GM18873 (cell line): Measurements from ENCODE around the gene MRGPRF.
A peak's percentile ranks its signal among the peaks of the same experiment; 100 is the strongest.

Source experiments
- ATAC-seq: cut with Tn5 transposase; IDR thresholded peaks from one replicate; pipeline ENCODE4 v1.9.1; 2021; ENCODE audit warnings: mild to moderate bottlenecking, moderate library complexity, moderate number of reproducible peaks; ENCODE audit not compliant: unreplicated experiment, low FRiP score

MRGPRF gene

GRCh38 chr11:69051381-69052342 lies 38.6 kb upstream of the MRGPRF start:
- no peak for ATAC-seq

- ATAC-seq, result no peak
Measured at GRCh38 chr11:69050592-69051380, 37.7 kb upstream of the MRGPRF start.

- ATAC-seq, result no peak
Measured at GRCh38 chr11:69049490-69049867, 36.4 kb upstream of the MRGPRF start.

DNA sequence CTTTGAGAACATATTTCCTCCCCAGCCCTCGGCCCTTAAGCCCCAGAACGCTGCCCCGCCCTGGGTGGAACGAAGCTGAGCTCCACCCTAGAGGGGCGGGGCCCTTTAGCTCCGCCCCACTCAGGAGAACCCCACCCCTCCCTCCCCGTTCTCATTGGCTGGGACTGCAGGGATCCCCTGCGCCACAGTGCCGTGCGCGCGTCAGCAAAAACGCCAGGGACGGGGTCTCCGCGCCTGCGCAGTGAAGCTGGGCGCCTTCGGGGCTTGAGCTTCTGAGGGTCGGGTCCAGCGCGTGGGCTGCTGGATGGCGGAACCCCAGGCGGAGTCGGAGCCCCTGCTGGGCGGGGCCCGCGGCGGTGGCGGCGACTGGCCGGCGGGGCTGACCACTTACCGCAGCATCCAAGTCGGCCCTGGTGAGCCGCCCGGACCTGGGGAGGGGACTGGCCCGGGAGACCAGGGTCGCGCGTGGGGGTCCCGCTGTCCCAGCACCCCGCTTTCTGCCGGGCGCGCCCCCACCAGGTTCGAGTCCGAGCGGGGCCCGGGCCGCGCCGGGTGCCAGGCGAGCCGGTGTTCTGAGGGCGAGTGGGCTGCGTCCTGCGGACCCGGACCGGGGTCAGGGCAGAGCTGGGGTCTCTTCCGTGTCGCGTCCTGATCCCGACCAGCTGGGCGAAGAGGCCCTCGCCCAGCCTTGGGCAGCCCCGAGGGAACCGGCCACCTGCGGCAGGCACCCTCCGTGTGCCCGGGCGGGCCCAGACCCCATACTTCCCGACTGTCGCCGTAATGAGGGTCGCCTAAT lies 35.8 kb upstream of the MRGPRF start, which contains the start of gene TPCN2:
TPCN2 (plus strand) TSS at position 239 of the 796 bp plus-strand sequence; CDS start at position 305, 66 bp downstream.
- peak; percentile 62 for ATAC-seq

- no peak for ATAC-seq
Measured at GRCh38 chr11:69048031-69048693, 35.1 kb upstream of the MRGPRF start.

DNA sequence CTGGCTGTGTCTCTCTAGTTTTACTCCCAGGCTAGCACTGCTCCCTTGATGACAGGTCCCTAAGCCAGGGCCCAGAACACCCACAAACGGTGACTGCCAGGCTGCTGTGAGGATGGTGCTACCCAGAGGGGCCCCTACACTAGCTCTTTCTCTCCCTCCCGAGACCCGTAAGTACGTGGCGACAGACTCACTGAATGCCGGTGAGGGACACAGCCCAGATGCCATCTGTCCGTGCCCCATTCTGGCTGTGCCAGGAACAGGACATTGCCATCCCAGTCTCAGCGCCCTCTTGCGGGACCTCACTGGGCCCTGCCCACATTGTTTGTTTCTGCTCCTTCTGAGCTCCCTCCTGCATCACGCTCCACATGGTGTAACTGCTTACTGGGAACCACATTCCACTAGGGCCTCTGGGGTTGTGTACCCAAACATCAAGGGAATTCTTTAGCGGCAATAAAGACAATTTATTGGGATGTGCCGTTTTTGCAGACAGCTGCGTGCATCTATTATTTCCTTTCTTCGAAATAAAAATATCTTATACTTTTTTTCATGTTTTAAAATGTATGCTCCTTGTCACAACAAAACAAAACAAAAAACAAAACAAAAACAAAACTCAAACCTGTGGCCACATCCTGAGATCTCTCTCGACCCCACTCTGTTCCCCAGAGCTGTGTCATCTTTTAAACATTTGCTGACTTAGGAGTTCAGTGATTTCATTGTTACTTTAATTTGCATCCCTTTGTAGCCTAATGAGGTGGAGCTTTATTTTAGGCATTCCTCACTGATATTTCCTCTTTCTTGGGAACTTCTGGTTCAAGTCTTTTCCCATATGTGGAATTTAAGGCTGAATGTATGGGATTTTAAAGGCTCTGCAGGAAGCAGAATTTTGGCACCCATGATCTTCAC lies 31.3 kb upstream of the MRGPRF start:
- no peak for ATAC-seq

- ATAC-seq, result no peak
Measured at GRCh38 chr11:69041516-69041915, 28.5 kb upstream of the MRGPRF start.

DNA sequence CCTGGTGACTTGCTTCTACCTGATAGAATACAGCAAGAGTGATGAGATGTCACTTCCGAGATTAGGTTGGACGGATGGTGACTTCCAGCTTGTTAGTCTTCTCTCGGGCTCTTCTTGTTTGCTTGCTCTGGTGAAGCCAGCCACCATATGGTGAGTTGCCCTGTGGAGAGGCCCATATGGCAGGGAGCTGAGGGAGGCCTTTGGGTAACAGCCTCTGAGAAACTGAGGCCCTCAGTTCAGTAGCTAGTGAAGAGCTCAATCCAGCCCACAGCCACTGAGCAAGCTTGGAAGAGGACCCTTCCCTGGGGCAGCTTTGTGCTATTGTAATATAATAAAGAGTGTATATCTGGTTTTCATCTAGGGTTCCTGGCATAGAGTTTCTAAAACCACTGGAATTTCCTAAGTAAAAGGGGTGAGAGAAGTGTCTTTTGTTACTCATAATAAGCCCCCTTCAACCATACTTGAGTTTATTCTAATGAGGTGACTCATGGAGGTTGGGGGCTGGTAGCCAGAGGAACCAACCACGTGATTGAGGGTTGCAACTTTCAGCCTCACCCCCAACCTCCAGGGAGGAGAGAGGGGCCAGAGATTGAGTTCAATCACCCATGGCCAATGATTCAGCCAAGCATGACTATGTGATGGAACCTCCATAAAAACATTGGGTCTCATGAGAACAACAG lies 27.7 kb upstream of the MRGPRF start:
- no peak for ATAC-seq

GRCh38 chr11:69040051-69040450 lies 27.0 kb upstream of the MRGPRF start:
- no peak for ATAC-seq

DNA sequence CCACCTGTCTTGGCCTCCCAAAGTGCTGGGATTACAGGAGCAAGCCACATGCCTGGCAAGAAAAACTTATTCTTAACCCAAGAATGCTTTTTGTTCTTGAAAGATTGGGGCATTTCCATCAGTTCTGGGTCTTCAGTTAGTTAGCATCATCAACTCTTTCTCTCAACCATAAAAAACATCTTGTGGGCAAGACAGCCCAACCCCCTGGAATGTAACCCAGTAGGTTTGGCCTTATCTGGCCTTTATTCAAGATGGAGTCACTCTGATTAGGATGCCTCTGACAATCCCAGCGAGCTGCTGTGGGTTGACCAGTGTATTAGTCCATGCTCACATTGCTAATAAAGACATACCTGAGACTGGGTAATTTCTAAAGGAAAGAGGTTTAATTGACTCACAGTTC lies 26.5 kb upstream of the MRGPRF start:
- no peak for ATAC-seq

- no peak for ATAC-seq
Measured at GRCh38 chr11:69037544-69037943, 24.5 kb upstream of the MRGPRF start.

- ATAC-seq, result no peak
Measured at GRCh38 chr11:69037074-69037473, 24.0 kb upstream of the MRGPRF start.

DNA sequence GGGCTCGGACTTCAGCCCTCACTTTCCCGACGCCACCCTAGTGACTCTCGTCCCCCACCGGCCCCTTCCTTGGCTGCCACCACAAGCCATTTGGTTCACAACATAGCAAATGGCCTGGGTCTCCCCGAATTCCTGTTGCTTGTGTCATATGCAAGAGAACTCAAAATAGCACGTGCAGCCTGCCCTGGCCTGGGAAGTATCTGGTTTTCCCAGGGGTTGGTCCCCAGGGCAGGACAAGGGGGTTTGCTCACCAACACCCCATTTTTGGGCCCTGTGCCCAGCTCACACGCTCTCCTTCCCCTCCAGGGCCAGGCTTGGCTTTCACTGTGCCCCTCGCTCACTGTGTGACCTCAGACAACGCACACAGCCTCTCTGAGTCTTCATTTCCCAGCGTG lies 22.9 kb upstream of the MRGPRF start:
- no peak for ATAC-seq

GRCh38 chr11:69035150-69035945 lies 22.3 kb upstream of the MRGPRF start:
- ATAC-seq, result no peak

DNA sequence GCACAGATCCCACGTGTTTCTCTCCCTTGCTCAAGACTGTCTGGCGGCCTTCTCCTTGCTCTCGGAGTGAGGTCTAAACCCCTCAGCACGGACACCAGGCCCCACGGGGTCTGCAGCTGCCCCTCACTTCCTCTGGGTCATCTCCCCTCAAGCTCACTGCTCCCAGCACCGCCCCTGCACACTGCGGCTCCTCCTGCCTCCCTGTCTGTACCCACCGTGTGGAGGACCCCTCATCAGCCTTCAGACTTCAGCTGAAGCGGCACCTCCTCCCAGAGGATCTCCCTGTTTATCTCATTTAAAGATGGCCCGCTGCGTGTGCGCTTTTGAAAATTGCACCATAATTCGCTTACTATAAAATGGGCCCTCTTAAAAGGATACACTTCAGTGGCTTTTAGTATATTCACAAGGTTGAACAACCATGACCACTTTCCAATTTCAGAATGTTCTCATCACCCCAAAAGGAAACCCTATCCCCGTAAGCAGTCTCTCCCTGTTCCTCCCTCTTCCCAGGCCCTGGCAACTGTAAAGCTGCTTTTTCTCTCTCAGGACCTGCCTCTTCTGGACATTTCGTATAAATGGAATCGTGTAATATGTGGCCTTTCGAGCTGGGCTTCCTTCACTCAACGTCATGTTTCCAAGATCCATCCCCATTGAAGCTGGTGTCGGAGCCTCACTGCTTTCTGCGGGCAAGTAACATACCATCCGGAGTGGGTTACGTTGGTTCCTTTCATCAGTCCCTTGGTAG lies 21.2 kb upstream of the MRGPRF start:
- ATAC-seq, result no peak

- no peak for ATAC-seq
Measured at GRCh38 chr11:69033431-69033830, 20.4 kb upstream of the MRGPRF start.

- ATAC-seq, result no peak
Measured at GRCh38 chr11:69032833-69033232, 19.8 kb upstream of the MRGPRF start.
